PC-9 (cell line): ENCODE data around the gene LSM4. TPM values are rescaled to one million over a fixed set of nuclear protein-coding genes. Genes with fewer than 3 reads are reported as not detected.

Experiments used
- BruUV-seq: library from RNA; stranded (reverse); fragments of 400-500 nt; replicated peaks from 2 replicates; lab custom pipeline; 2021; lab: Mats Ljungman, UMichigan
- CTCF ChIA-PET: fragments of 300-600 bp; sonication (Branson Sonifier 250); formaldehyde crosslinking; loops from one replicate; lab custom pipeline; 2022; ENCODE audit warnings: antibody characterized with exemption; lab: Charles Lee
- POLR2A ChIA-PET: fragments of 300-600 bp; sonication (Branson Sonifier 250); formaldehyde crosslinking; loops from one replicate; lab custom pipeline; 2022; ENCODE audit warnings: antibody characterized with exemption; ENCODE audit not compliant: unreplicated experiment; lab: Charles Lee
- DNase-seq, 2 experiments: peaks; one replicate each; pipeline versions ENCODE4 v3.0.0 to v3.0.0-alpha.2; 2015 to 2022; ENCODE audit warnings: mixed read lengths in 1 of 2
- H2AFZ ChIP-seq: fragments of 200-600 bp; sonication (generic); 2 replicates; pipeline ENCODE4 v1.8.1; 2017; ENCODE audit warnings: antibody characterized with exemption
- H3F3A ChIP-seq: fragments of 200-600 bp; sonication (generic); 2 replicates; pipeline ENCODE4 v1.8.1; 2017; ENCODE audit warnings: antibody characterized with exemption, mild to moderate bottlenecking, low read depth; ENCODE audit not compliant: insufficient read depth
- H3K27ac ChIP-seq: fragments of 200-600 bp; sonication (generic); 2 replicates; pipeline ENCODE4 v1.6.1; 2016; ENCODE audit warnings: mixed run types
- H3K27me3 ChIP-seq: fragments of 200-600 bp; sonication (generic); 2 replicates; pipeline ENCODE4 v1.6.1; 2016; ENCODE audit warnings: low read depth, mixed run types; ENCODE audit not compliant: insufficient read depth
- H3K36me3 ChIP-seq: fragments of 200-600 bp; sonication (generic); 2 replicates; pipeline ENCODE4 v1.6.1; 2016; ENCODE audit warnings: low read depth, mixed run types
- H3K4me1 ChIP-seq: fragments of 200-600 bp; sonication (generic); replicated peaks from 2 replicates; pipeline ENCODE4 v1.6.1; 2016; ENCODE audit warnings: mixed run types; ENCODE audit not compliant: insufficient read depth
- H3K4me2 ChIP-seq: fragments of 200-600 bp; sonication (generic); 2 replicates; pipeline ENCODE4 v1.6.1; 2017; ENCODE audit warnings: mixed run types
- H3K4me3 ChIP-seq: fragments of 200-600 bp; sonication (generic); 2 replicates; pipeline ENCODE4 v1.6.1; 2016; ENCODE audit warnings: mixed run types
- H3K79me2 ChIP-seq: fragments of 200-600 bp; sonication (generic); 2 replicates; pipeline ENCODE4 v1.6.1; 2017; ENCODE audit warnings: low read depth, mixed run types
- H3K9me2 ChIP-seq: fragments of 200-600 bp; sonication (generic); 2 replicates; pipeline ENCODE4 v1.8.1; 2017; ENCODE audit warnings: mild to moderate bottlenecking; ENCODE audit not compliant: insufficient read depth
- H3K9me3 ChIP-seq: fragments of 200-600 bp; sonication (generic); 2 replicates; pipeline ENCODE4 v1.8.1; 2016; ENCODE audit warnings: low read depth; ENCODE audit not compliant: insufficient read depth
- H4K20me1 ChIP-seq: fragments of 200-600 bp; sonication (generic); 2 replicates; pipeline ENCODE4 v1.8.1; 2017; ENCODE audit not compliant: insufficient read depth
- EZH2 ChIP-seq: fragments of 200-600 bp; sonication (generic); IDR thresholded peaks from 2 replicates; pipeline ENCODE4 v1.8.0; 2017; ENCODE audit warnings: antibody characterized with exemption, low read depth
- intact Hi-C: fragments of 100-400 bp; cut with micrococcal nuclease; formaldehyde crosslinking; loops from one replicate; pipeline ENCODE4 v1.10.0; 2022; ENCODE audit not compliant: unreplicated experiment
- microRNA-seq: library from miRNA; unstranded; fragments of <30 nt; microRNA quantifications from one replicate; pipeline ENCODE4 v1.2.0, GENCODE V29; 2021; ENCODE audit warnings: borderline number of aligned reads, borderline replicate concordance
- total RNA-seq: library from RNA; stranded (reverse); gene quantifications from 2 replicates; pipeline ENCODE4 v1.2.3, GENCODE V29; 2021
- TF ChIP-seq, protein P1 (sequence below): fragments of 200-600 bp; sonication (generic); conservative IDR thresholded peaks from 2 replicates; pipeline ENCODE4 v1.6.1; 2017; ENCODE audit warnings: mixed run types, antibody characterized with exemption, mild to moderate bottlenecking, moderate library complexity

LSM4 gene
- total RNA-seq, 1 experiment from 2014 or later, result 323 TPM

DNA sequence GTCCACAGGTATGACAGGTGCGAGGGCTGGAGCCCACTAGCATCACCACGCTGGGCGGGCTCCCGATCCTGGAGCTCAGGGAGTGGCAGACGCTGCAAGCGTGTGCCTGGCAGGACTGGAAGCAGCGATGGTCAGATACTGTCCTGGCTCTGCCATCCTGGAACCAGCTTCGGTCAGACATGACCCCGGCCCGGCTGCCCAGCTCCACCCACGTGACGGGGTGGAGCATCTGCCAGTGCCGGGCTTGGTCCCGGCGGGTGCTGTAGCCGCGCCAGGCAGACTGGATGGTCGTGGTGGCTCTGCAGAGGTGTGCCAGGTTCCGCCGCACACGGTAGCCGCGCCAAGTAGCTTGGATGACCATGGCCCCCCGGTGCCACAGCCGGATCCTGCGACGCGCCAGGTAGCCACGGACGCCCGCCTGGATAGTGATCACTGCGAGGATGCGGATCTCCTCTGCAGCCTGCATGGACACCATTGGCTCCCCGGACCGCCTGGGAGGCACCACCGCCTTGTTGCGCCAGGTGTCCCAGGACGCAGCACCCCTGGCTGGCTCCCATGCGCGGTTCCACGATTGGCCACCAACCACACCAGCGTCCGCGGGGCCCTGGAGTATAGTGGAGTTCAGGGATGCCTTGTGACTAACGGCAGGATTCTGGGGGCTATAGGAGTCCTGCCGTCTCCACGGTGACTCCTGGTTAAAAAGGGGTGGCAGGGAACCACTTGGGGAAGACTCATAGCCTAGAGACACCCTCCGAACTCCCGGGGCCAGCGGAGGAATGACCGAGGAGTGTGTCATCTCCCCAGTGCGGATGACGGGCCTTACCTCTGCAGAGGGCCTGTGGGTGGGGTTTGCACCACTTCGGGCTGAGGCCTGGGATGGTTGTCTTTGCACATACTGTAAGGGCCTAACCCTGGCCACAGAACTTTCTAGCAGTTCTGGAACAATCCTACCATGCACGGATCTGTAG is 65.1 kb downstream of the LSM4 start:
- H3K4me2 ChIP-seq, result no peak overlapping the region
- no peaks in the 10 kb centered on the region for H3K9me2 ChIP-seq
- CTCF ChIA-PET, result interaction anchor here (0.5 kb wide), 1 partner anchor 138 kb away, joined by 4 read pairs; no protein-coding TSS in a partner anchor
- H3K36me3 ChIP-seq, result no peaks in the 10 kb centered on the region
- H4K20me1 ChIP-seq, result no peaks in the 10 kb centered on the region
- H3K27ac ChIP-seq, result no peak overlapping the region
- no peaks in the 10 kb centered on the region for H3K27me3 ChIP-seq
- no peak for TF ChIP-seq EZH2
- TF ChIP-seq, protein P1, sequence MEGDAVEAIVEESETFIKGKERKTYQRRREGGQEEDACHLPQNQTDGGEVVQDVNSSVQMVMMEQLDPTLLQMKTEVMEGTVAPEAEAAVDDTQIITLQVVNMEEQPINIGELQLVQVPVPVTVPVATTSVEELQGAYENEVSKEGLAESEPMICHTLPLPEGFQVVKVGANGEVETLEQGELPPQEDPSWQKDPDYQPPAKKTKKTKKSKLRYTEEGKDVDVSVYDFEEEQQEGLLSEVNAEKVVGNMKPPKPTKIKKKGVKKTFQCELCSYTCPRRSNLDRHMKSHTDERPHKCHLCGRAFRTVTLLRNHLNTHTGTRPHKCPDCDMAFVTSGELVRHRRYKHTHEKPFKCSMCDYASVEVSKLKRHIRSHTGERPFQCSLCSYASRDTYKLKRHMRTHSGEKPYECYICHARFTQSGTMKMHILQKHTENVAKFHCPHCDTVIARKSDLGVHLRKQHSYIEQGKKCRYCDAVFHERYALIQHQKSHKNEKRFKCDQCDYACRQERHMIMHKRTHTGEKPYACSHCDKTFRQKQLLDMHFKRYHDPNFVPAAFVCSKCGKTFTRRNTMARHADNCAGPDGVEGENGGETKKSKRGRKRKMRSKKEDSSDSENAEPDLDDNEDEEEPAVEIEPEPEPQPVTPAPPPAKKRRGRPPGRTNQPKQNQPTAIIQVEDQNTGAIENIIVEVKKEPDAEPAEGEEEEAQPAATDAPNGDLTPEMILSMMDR, result no peak
- intact Hi-C loops, result loop anchor here (10.0 kb wide), 1 partner anchor 157 kb away; the partner anchor contains the start of gene SSBP4
- POLR2A ChIA-PET, result no interaction called here
- peaks cover 30% of the 10 kb centered on the region for H3K4me1 ChIP-seq
- H2AFZ ChIP-seq, result no peak overlapping the region
- no TSS peak for BruUV-seq
- peaks cover 33% of the 10 kb centered on the region for H3F3A ChIP-seq
- DNase-seq, result no peak
- no peaks in the 10 kb centered on the region for H3K9me3 ChIP-seq
- no peaks in the 10 kb centered on the region for H3K79me2 ChIP-seq
- H3K4me3 ChIP-seq, result no peak overlapping the region

Small RNA genes within 50 kb of the gene (microRNA-seq; reads per million reads assigned to microRNA genes)
- gene MIR3188, result 4.7 reads per million

Other genes starting within 250 kb of the LSM4 start
- gene IL12RB1, start 236.1 kb downstream of the LSM4 start, total RNA-seq, result 0.55 and 1.1 TPM in 2 replicates
- gene MAST3, start 225.3 kb downstream of the LSM4 start, total RNA-seq, result 14.1 and 15.8 TPM in 2 replicates
- gene PIK3R2, start 169.9 kb downstream of the LSM4 start, total RNA-seq, result 58.3 and 61.8 TPM in 2 replicates
- gene IFI30, start 149.3 kb downstream of the LSM4 start, total RNA-seq, result 26.1 and 35.8 TPM in 2 replicates
- 11.2 and 12.1 TPM in 2 replicates for gene MPV17L2, start 129.9 kb downstream of the LSM4 start, total RNA-seq
- 4.0 and 4.1 TPM in 2 replicates for gene RAB3A, start 119.0 kb downstream of the LSM4 start, total RNA-seq
- 2.2 and 3.8 TPM in 2 replicates for gene PDE4C, start 96.6 kb downstream of the LSM4 start, total RNA-seq
- gene IQCN, start 48.6 kb downstream of the LSM4 start, total RNA-seq, result 5.6 and 7.3 TPM in 2 replicates
- gene JUND, start 41.5 kb downstream of the LSM4 start, total RNA-seq, result 115 and 150 TPM in 2 replicates
- gene PGPEP1, start 17.5 kb upstream of the LSM4 start, total RNA-seq, result 42.0 and 53.6 TPM in 2 replicates
- 15.1 and 17.2 TPM in 2 replicates for gene GDF15, start 63.1 kb upstream of the LSM4 start, total RNA-seq
- not detected in 2 replicates for gene LRRC25, start 74.5 kb upstream of the LSM4 start, total RNA-seq
- gene SSBP4, start 96.3 kb upstream of the LSM4 start, total RNA-seq, result 56.6 and 65.2 TPM in 2 replicates
- 129 and 142 TPM in 2 replicates for gene ISYNA1, start 115.1 kb upstream of the LSM4 start, total RNA-seq
- gene ELL, start 199.0 kb upstream of the LSM4 start, total RNA-seq, result 12.9 and 14.6 TPM in 2 replicates
- 231 and 320 TPM in 2 replicates for gene FKBP8, start 220.5 kb upstream of the LSM4 start, total RNA-seq
- 97.0 and 101 TPM in 2 replicates for gene KXD1, start 234.8 kb upstream of the LSM4 start, total RNA-seq
- gene UBA52, start 248.8 kb upstream of the LSM4 start, total RNA-seq, result 1,141 and 1,151 TPM in 2 replicates